Breast epithelium (tissue), 4 donors: ENCODE measurements around the gene ITM2B. TPM values are rescaled to one million over a fixed set of nuclear protein-coding genes. Genes with fewer than 3 reads are reported as not detected.

Source experiments
- DNase-seq, 2 donors: peaks; one replicate each; pipeline ENCODE4 v3.0.0-alpha.2; 2019; ENCODE audit warnings: low spot score in 2 of 2
- H3K27ac ChIP-seq, 2 donors: fragments of 200-600 bp; sonication (generic) in 1 of 2; one replicate each; pipeline ENCODE4 v1.5.1; 2016 to 2019; ENCODE audit warnings: mild to moderate bottlenecking in 1 of 2
- H3K27me3 ChIP-seq, 2 donors: fragments of 200-600 bp; sonication (generic) in 1 of 2; one replicate each; pipeline versions ENCODE4 v1.5.1 to v1.6.0; 2017 to 2019; ENCODE audit warnings: control low read depth in 1 of 2, mild to moderate bottlenecking in 1 of 2
- H3K36me3 ChIP-seq: fragments of 200-600 bp; one replicate; pipeline ENCODE4 v1.5.1; 2019
- H3K4me1 ChIP-seq, 2 donors: fragments of 200-600 bp; sonication (generic); one replicate each; pipeline ENCODE4 v1.5.1; 2016 to 2019; ENCODE audit warnings: control low read depth in 1 of 2
- H3K4me3 ChIP-seq, 3 donors: fragments of 200-600 bp; sonication (generic); 1 replicate in 2 of 3; 2 replicates in 1 of 3; pipeline ENCODE4 v1.5.1; 2016 to 2019; ENCODE audit warnings: mild to moderate bottlenecking in 3 of 3, moderate library complexity in 2 of 3
- H3K9me3 ChIP-seq, 2 donors: fragments of 200-600 bp; sonication (generic) in 1 of 2; one replicate each; pipeline ENCODE4 v1.5.1; 2016 to 2019; ENCODE audit warnings: control low read depth in 1 of 2
- POLR2A ChIP-seq: fragments of 450-650 bp; IDR thresholded peaks from one replicate; pipeline ENCODE4 v1.6.1; 2016; ENCODE audit warnings: antibody characterized with exemption, mild to moderate bottlenecking, moderate library complexity
- POLR2AphosphoS5 ChIP-seq, 3 donors: sonication (generic); formaldehyde crosslinking; IDR thresholded peaks; one replicate each; pipeline ENCODE4 v1.6.1; 2017; ENCODE audit warnings: antibody characterized with exemption in 3 of 3
- intact Hi-C: fragments of 100-400 bp; cut with DNase I; formaldehyde crosslinking; loops from one replicate; pipeline ENCODE4 v1.15.1; 2023; ENCODE audit warnings: low total_unique reads
- total RNA-seq, 3 donors: library from RNA; depleted of rRNA; stranded (reverse); fragments of >200 nt; gene quantifications; one replicate each; pipeline ENCODE4 v1.1.0, GENCODE V29; 2016
- TF ChIP-seq, protein P1 (sequence below), 3 donors: fragments of 450-650 bp; IDR thresholded peaks; one replicate each; pipeline ENCODE4 v1.5.1; 2016 to 2017; ENCODE audit warnings: antibody characterized with exemption in 3 of 3, mild to moderate bottlenecking in 3 of 3, moderate library complexity in 3 of 3

ITM2B gene
- total RNA-seq, 3 donors from 2014 or later: 369 to 727 (median 475) TPM

DNA sequence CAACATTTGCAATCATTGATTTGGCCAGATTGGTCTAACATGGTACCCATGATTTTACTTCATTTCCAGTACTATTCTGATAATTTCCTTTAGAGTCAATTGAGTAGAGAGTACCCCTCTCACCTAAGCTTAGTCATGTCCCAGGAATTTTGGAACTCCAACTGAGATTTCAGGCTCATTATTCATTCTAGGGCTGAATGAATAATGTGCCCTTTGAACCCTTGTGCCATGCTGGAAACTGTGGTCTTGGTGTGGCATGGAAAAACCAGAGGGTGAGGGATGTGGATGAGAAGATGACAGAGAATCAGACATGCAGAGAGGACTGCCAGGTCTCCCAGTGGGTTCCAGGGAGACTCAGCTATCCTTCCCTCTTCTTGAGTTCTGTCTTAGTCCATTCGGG, 30.2 kb downstream of the ITM2B start:
- H3K4me3 ChIP-seq: no peak overlapping the region
- H3K27ac ChIP-seq: no peak overlapping the region
- H3K4me1 ChIP-seq: no peaks in the 10 kb centered on the region
- TF ChIP-seq, protein P1, sequence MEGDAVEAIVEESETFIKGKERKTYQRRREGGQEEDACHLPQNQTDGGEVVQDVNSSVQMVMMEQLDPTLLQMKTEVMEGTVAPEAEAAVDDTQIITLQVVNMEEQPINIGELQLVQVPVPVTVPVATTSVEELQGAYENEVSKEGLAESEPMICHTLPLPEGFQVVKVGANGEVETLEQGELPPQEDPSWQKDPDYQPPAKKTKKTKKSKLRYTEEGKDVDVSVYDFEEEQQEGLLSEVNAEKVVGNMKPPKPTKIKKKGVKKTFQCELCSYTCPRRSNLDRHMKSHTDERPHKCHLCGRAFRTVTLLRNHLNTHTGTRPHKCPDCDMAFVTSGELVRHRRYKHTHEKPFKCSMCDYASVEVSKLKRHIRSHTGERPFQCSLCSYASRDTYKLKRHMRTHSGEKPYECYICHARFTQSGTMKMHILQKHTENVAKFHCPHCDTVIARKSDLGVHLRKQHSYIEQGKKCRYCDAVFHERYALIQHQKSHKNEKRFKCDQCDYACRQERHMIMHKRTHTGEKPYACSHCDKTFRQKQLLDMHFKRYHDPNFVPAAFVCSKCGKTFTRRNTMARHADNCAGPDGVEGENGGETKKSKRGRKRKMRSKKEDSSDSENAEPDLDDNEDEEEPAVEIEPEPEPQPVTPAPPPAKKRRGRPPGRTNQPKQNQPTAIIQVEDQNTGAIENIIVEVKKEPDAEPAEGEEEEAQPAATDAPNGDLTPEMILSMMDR (IDR thresholded peaks at IDR 0.05): no peak
- TF ChIP-seq POLR2AphosphoS5 (IDR thresholded peaks at IDR 0.05): no peak
- no peak for TF ChIP-seq POLR2A
- peaks cover 3% of the 10 kb centered on the region for H3K36me3 ChIP-seq
- H3K9me3 ChIP-seq: no peaks in the 10 kb centered on the region
- no peaks in the 10 kb centered on the region for H3K27me3 ChIP-seq
- no peak for DNase-seq
- intact Hi-C loops: no loop called here

DNA sequence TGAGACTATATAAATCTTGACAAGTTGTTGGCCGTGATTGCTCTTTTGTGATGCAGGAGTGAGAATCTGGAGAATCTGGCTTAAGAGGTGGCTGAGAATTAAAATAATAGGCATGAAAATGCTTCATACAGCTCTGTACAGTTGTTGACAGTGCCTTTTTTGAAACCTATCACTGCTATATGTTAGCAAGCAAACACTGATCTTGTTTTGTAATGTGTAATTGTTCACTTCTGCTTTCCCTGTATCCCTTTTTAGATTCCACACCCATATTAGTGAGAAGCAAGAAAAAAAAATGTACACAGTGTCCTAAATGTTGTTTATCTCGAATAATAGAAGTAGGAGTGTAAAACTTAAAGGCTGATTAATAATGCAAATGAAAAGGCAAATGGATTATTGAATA, 31.1 kb downstream of the ITM2B start:
- Histone ChIP-seq H3K36me3 (peaks cover 3% of the 10 kb centered on the region), H3K4me1 (no peaks in the 10 kb centered on the region), H3K4me3 (no peak overlapping the region), H3K9me3 (no peaks in the 10 kb centered on the region), H3K27ac (no peak overlapping the region), H3K27me3 (no peaks in the 10 kb centered on the region)
- DNase-seq: no peak
- intact Hi-C loops: no loop called here
- TF ChIP-seq POLR2A (no peak), POLR2AphosphoS5 (IDR thresholded peaks at IDR 0.05) (no peak)
- TF ChIP-seq, protein P1 (IDR thresholded peaks at IDR 0.05): no peak

DNA sequence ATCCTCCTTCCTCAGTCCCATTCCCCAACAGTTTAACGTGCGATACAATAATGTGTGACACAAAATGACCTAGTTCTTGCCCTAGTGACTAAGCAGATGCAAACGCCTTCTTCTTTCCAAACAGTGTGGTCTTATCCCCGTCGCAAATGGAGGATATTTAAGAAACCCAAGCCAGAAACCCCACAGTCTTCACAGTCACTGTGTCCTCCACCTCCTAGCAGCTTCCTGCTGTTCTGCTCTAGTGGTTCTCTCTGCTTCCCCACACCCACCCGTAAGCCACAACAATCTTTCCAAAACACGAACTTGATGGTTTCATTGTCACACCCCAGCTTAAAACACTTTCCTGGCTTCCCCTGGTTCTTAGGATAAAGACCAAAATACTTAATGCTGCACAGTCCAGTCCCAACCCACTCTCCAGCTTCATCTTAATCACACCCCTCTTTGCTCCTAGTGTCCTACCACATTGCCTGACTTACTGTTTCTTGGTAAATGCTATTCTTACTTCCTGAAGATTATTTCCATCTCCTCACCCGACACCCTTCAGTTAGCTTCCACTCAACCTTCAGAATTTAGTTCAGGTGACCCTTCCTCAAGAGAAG, 32.3 kb downstream of the ITM2B start:
- no peaks in the 10 kb centered on the region for H3K27me3 ChIP-seq
- H3K36me3 ChIP-seq: peaks cover 3% of the 10 kb centered on the region
- H3K4me1 ChIP-seq: no peaks in the 10 kb centered on the region
- H3K9me3 ChIP-seq: no peaks in the 10 kb centered on the region
- no peak for TF ChIP-seq POLR2A
- H3K4me3 ChIP-seq: no peak overlapping the region
- no peak overlapping the region for H3K27ac ChIP-seq
- DNase-seq: no peak
- intact Hi-C loops: no loop called here

DNA sequence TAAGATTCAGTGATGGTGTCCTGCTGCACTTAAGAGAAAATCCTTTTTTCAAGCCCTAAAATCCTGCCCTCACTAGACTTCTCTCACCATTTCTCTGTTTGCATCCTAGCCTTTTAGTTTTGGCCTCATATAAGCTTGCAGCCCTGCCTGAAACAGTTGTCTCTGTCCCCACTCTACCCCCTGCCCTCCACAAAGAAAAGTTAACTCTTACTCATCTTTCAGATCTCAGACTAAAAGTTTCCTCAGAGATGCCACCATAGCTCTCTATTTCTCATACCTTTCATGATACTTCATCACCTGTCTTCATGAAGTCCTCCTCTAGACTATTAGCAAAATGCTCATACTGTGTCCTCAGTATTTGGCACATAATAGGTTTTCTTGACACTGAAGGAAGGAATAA, 33.1 kb downstream of the ITM2B start:
- H3K36me3 ChIP-seq: peaks cover 3% of the 10 kb centered on the region
- no peak overlapping the region for H3K27ac ChIP-seq
- TF ChIP-seq POLR2A (no peak), POLR2AphosphoS5 (IDR thresholded peaks at IDR 0.05) (no peak)
- TF ChIP-seq, protein P1 (IDR thresholded peaks at IDR 0.05): no peak
- H3K27me3 ChIP-seq: no peaks in the 10 kb centered on the region
- no peak overlapping the region for H3K4me3 ChIP-seq
- DNase-seq: no peak
- intact Hi-C loops: no loop called here
- no peaks in the 10 kb centered on the region for H3K9me3 ChIP-seq
- H3K4me1 ChIP-seq: no peaks in the 10 kb centered on the region

DNA sequence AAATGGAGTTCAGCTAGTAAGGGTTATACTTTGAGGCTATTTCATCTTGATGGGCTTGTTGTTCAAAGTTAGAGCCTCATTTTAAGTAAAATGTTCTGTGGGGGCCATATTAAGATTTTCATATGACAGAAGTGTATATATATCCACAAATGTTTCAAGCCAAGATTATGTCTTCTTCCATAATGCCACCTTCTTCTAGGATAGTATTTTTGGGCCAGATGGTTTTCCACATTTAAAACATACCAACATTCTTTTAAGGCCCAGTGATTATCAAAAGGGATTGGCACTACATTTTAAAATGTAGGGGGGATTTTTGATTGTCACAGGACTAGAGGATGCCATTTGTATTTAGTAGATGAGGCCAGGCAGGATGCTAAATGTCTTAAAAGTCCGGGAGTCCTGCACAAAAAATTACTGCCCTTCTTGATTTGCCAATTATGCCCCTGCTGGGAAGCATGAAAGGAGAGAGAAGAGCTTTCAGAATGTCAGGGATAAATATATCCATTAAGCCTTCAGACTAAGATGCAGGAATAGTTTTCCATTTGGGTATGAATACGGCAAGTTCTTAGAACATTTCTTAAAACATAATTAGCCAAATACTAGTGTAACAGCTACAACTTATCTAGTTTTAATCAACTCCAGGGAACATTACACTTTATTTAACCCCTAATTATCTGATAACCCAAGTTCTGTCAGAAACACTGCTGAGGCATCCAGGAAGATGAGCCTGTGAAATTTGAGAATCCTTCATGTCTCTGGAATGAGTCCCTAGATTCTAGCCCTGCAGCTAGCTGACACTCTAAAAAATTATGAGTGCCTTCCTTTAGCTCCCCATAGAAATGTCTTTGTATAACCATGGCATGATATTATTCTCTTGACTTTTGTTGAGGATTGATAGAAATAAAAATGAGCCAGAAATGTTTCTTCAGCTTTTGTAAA, 34.0 kb downstream of the ITM2B start:
- no peak overlapping the region for H3K4me3 ChIP-seq
- H3K4me1 ChIP-seq: no peaks in the 10 kb centered on the region
- H3K9me3 ChIP-seq: no peaks in the 10 kb centered on the region
- no peak for DNase-seq
- TF ChIP-seq POLR2A: no peak
- TF ChIP-seq, protein P1 (IDR thresholded peaks at IDR 0.05): no peak
- TF ChIP-seq POLR2AphosphoS5 (IDR thresholded peaks at IDR 0.05): no peak
- intact Hi-C loops: no loop called here
- H3K27me3 ChIP-seq: no peaks in the 10 kb centered on the region
- H3K36me3 ChIP-seq: no peaks in the 10 kb centered on the region
- H3K27ac ChIP-seq: no peak overlapping the region
